Astrocyte of the spinal cord (primary cell): ENCODE results near the gene GLYAT.

Source experiments
- DNase-seq: peaks from one replicate; pipeline ENCODE4 v3.0.0; 2011; ENCODE audit warnings: low read depth, low spot score
- H3K4me3 ChIP-seq: 2 replicates; pipeline ENCODE4 v1.5.1; 2011; ENCODE audit warnings: low read depth, mild to moderate bottlenecking, low read length, moderate library complexity
- in situ Hi-C: cut with HindIII; loops from 2 replicates; pipeline ENCODE4 v1.10.0; 2017; ENCODE audit warnings: low sequenced_read_pairs
- TF ChIP-seq, protein P1 (sequence below): IDR thresholded peaks from 2 replicates; pipeline ENCODE4 v1.5.1; 2012; ENCODE audit warnings: low read depth, mild to moderate bottlenecking, low read length, inconsistent platforms

Gene GLYAT

GRCh38 chr11:58773337-58773736, 41.6 kb upstream of the GLYAT start:
- TF ChIP-seq, protein P1, sequence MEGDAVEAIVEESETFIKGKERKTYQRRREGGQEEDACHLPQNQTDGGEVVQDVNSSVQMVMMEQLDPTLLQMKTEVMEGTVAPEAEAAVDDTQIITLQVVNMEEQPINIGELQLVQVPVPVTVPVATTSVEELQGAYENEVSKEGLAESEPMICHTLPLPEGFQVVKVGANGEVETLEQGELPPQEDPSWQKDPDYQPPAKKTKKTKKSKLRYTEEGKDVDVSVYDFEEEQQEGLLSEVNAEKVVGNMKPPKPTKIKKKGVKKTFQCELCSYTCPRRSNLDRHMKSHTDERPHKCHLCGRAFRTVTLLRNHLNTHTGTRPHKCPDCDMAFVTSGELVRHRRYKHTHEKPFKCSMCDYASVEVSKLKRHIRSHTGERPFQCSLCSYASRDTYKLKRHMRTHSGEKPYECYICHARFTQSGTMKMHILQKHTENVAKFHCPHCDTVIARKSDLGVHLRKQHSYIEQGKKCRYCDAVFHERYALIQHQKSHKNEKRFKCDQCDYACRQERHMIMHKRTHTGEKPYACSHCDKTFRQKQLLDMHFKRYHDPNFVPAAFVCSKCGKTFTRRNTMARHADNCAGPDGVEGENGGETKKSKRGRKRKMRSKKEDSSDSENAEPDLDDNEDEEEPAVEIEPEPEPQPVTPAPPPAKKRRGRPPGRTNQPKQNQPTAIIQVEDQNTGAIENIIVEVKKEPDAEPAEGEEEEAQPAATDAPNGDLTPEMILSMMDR: no peak
- H3K4me3 ChIP-seq: no peak overlapping the region
- no peak for DNase-seq
- in situ Hi-C loops: no loop called here

- TF ChIP-seq, protein P1: no peak
- H3K4me3 ChIP-seq: no peak overlapping the region
- in situ Hi-C loops: no loop called here
- no peak for DNase-seq
These were observed 40.9 kb upstream of the GLYAT start for GRCh38 chr11:58772329-58773285.

DNA sequence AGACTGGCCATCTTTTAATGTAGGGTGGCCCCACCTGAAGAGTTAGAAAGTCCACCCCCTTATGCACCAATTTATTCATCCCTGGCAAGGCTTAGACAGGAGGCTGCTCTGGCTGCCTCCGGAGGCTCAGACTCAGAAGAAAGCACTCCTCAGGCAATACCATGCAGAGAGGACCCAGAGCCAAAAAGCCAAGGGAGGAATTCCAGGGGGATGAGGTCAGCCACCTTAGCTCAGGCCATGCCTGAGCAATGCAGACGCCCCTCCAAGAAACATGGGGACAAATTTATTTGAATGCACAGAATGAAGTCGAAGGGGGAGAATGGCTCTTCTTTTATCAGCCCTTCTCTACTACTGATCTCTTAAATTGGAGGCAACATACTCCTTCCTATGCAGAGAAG, 39.7 kb upstream of the GLYAT start:
- in situ Hi-C loops: no loop called here
- no peak for DNase-seq
- TF ChIP-seq, protein P1: no peak
- no peak overlapping the region for H3K4me3 ChIP-seq

GRCh38 chr11:58770627-58771457, 39.1 kb upstream of the GLYAT start:
- in situ Hi-C loops: no loop called here
- TF ChIP-seq, protein P1: no peak
- no peak for DNase-seq
- H3K4me3 ChIP-seq: no peak overlapping the region

- TF ChIP-seq, protein P1: no peak
- in situ Hi-C loops: no loop called here
- no peak overlapping the region for H3K4me3 ChIP-seq
- DNase-seq: no peak
These were observed 38.4 kb upstream of the GLYAT start for GRCh38 chr11:58770166-58770565.

- TF ChIP-seq, protein P1: no peak
- no peak overlapping the region for H3K4me3 ChIP-seq
- in situ Hi-C loops: no loop called here
- DNase-seq: no peak
These were observed 37.6 kb upstream of the GLYAT start for GRCh38 chr11:58769308-58769707.
